GM19023 (cell line): ENCODE measurements around the gene CDK6.

Experiments
- ATAC-seq: cut with Tn5 transposase; IDR thresholded peaks from one replicate; pipeline ENCODE4 v1.9.1; 2021; ENCODE audit warnings: mild to moderate bottlenecking, moderate library complexity; ENCODE audit not compliant: unreplicated experiment

Gene CDK6

GRCh38 chr7:92794831-92795230 lies 41.5 kb downstream of the CDK6 start:
- ATAC-seq, result no peak

GRCh38 chr7:92794391-92794790 lies 42.0 kb downstream of the CDK6 start:
- no peak for ATAC-seq

DNA sequence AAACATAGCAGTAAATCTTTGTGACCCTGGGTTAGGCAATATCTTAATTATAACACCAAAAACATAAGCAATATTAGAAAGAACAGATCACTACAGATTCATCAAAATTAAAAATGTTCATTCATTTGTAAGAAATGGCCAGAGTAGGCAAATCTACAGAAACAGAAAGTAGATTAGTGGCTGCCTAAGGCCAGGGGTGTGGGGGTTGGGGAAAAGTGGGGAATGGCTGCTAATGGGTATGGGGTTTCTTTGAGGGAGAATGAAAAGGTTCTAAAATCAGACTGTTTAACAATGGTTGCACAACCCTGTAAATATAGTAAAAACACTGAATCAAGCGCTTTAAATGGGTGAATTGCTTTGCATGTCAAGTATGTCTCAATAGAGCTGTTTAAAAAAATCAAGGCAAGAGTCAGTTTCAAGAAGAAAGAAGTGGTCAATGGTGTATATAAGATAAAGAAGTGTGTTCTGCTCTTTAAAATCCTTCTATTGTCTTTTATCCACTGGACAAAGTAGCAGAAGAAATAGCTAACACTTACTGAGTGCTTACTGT lies 42.6 kb downstream of the CDK6 start:
- no peak for ATAC-seq

GRCh38 chr7:92790992-92791391 lies 45.4 kb downstream of the CDK6 start:
- ATAC-seq, result no peak

- ATAC-seq, result no peak
These were observed 47.7 kb downstream of the CDK6 start for GRCh38 chr7:92788559-92789183.

DNA sequence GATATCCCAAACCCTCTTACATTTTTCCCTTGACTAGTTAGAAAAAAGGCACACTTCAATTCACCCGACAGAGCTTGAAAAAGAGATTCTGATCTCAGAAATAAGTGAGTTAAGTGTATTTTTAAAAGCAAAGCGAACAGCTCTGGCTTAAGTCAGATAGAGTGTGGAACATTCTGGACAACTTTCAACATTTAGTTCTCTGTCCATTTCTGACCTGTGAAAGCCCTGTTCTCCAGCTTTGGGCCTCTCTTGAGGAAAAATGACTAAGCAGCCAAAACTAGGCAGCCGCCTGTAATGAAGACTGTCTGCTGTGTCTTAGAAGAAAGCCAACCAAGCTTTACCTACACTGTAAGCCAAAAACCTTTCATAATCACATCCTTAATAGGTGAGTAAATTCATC lies 50.5 kb downstream of the CDK6 start:
- ATAC-seq, result no peak

GRCh38 chr7:92784935-92785334 lies 51.4 kb downstream of the CDK6 start:
- ATAC-seq, result no peak

GRCh38 chr7:92783260-92784201 lies 52.8 kb downstream of the CDK6 start:
- ATAC-seq, result no peak

GRCh38 chr7:92782855-92783254 lies 53.5 kb downstream of the CDK6 start:
- no peak for ATAC-seq

GRCh38 chr7:92782236-92782635 lies 54.1 kb downstream of the CDK6 start:
- ATAC-seq, result no peak

GRCh38 chr7:92781117-92781720 lies 55.2 kb downstream of the CDK6 start:
- no peak for ATAC-seq

- no peak for ATAC-seq
These were observed 57.4 kb downstream of the CDK6 start for GRCh38 chr7:92778972-92779371.

GRCh38 chr7:92777993-92778392 lies 58.4 kb downstream of the CDK6 start:
- ATAC-seq, result no peak

GRCh38 chr7:92773808-92774207 lies 62.6 kb downstream of the CDK6 start:
- ATAC-seq, result no peak

DNA sequence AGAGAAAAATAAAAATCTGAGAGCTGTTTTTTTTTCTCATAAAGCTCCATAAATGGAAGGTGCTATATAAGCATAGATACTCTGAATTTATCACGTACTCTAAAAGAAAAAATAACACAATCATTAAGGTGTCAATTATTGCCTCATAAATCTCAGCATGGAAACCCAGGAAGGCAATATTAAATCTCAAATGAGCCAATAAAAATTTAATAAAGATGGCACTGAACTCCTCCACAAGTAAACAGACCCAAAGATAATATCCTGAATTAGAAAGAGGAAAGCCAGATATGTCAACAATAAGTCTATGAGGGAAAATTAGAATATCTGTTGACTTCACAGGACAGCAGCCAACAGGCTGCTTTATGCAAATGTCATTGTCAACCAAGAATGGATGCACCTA lies 66.5 kb downstream of the CDK6 start:
- ATAC-seq, result no peak

GRCh38 chr7:92769394-92769699 lies 67.0 kb downstream of the CDK6 start:
- ATAC-seq, result no peak

DNA sequence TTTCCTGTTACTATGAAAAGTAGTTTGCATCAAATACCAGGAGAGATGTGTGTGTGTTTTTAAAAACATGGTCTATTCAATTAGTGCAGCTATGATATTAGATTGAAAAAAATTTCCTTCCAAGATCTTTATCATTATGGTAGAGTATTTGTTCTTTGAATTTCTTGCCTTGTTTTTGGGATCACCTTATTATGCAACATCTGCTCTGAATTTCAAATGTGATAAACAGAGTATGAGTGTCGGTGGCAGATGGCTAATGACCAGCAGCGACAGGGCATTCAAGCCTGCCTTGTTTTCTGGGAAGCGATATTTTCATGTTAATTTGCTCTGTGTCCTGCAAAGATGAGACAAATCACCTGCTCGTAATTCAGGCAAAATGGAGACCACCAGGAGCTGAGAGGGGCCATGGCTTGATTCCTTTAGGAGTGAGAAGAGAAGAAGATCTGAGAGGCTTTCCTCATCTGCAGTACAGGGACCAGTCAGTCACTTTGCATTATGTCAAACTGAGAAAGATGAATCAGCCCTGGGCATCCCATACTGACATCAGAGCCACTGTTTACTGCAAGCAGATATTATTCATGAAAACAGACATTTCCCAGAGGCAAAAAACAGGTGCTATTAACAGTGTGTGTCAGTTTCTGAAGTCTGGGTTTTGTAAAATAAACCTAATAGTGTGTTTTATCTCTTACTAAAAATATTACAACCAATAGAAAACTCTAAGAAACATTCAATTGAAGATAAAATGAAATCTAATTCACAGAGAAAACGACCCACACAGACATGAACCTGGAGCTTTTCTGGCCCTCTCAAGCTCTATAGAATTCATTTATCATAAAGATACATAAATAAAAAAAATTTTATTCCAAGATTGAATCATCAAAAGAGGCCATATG lies 67.6 kb downstream of the CDK6 start:
- peak; percentile 92 for ATAC-seq

DNA sequence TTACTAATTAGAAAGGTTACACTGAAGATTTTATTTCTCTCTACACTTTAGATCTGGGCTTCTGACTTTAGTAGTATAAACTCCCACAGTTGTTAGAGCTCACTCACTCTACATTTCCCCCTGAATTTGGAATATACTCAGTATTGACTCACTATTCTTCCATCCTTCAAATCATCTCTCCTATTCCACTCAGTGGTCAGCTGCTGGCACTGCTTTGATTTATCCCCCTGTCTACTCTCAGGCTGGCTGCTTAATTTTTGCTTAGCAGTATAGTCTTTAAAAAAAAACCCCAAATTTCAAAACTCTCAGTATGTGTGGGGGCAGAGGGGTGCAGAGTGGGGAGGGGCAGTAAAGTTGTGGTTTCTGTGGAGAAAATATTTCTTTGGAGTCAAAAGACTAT lies 68.9 kb downstream of the CDK6 start:
- no peak for ATAC-seq

DNA sequence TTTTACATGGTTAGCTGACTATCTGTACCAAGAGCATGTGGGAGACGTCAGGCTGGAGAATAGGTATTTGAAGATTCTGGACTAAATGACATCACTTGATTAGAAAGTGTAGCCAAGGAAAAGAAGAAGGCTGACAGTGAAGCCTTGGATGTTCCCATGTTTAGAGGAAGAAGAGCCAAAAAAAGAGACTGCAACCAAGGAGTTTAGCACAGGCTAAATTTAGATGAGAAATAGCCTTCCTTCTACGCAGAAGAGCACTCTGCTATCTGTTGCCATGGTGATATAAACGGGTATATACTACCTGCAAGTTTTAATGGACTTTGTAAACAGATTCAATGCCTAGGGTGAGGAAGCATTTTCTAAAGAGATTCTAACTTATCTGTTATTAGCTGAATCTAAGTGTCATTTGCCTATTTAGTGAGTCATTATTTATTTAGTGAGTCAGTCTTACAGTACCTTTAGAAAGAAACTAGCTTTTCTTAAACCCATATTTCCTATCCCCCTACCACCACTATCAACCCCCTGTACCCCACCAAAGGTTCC lies 69.8 kb downstream of the CDK6 start:
- no peak for ATAC-seq

DNA sequence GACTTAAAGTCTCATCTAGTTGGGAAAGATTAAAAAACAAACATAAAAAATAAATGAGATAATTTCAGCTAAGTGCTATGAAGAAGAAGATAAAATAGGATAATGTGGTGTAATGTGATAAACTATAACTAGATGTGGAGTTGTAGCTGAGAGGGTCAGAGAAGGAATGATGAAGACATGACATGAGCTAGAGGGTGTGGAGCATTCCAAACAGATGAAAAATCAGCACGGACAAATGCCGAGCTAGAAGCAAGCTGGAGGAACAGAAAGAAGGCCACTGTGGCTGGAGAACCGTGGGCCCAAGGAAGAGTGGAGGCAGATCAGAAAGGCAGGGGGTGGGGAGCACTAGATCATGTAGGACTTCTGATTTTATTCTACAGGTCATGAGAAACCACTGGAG lies 70.6 kb downstream of the CDK6 start:
- ATAC-seq, result no peak
